Esophagus (tissue), 2 donors: ENCODE measurements around the gene CNIH1. TPM values are rescaled to one million over a fixed set of nuclear protein-coding genes. Genes with fewer than 3 reads are reported as not detected.
A peak's percentile ranks its signal among the peaks of the same experiment; 100 is the strongest.
"Not testable (repeated sequence)": the region's sequence is repeated elsewhere in the genome, so short reads cannot be mapped to it uniquely, and the experiment has no call there.

Source experiments
- H3K27ac ChIP-seq, 2 donors: one replicate each; pipeline ENCODE4 v1.5.1; 2013; ENCODE audit warnings: low read depth in 2 of 2, mild to moderate bottlenecking in 2 of 2, inconsistent platforms in 1 of 2, low read length in 1 of 2, moderate library complexity in 1 of 2
- H3K27me3 ChIP-seq, 2 donors: one replicate each; pipeline ENCODE4 v1.6.1; 2013; ENCODE audit warnings: low read length in 2 of 2, control low read depth in 1 of 2, mild to moderate bottlenecking in 1 of 2; ENCODE audit not compliant: insufficient read depth in 2 of 2, control insufficient read depth in 1 of 2
- H3K36me3 ChIP-seq, 2 donors: one replicate each; pipeline ENCODE4 v1.6.1; 2013; ENCODE audit warnings: low read length in 1 of 2; ENCODE audit not compliant: control insufficient read depth in 2 of 2, insufficient read depth in 2 of 2
- H3K4me1 ChIP-seq, 2 donors: one replicate each; pipeline ENCODE4 v1.6.1; 2013; ENCODE audit warnings: low read length in 1 of 2; ENCODE audit not compliant: control insufficient read depth in 2 of 2, insufficient read depth in 2 of 2
- H3K4me3 ChIP-seq, 2 donors: one replicate each; pipeline ENCODE4 v1.5.1; 2013; ENCODE audit warnings: low read length in 2 of 2, mild to moderate bottlenecking in 2 of 2, low read depth in 1 of 2, moderate library complexity in 1 of 2
- H3K9me3 ChIP-seq, 2 donors: one replicate each; pipeline ENCODE4 v1.6.1; 2013; ENCODE audit warnings: mild to moderate bottlenecking in 2 of 2, low read depth in 1 of 2, low read length in 1 of 2, moderate library complexity in 1 of 2; ENCODE audit not compliant: control insufficient read depth in 2 of 2, insufficient read depth in 1 of 2
- WGBS, 2 donors: extraction: QIAGEN DNeasy Blood & Tissue Kit; methylation state at CpG; one replicate each; pipeline ENCODE4 v1.1.7; 2013; 5-methylcytosine and 5-hydroxymethylcytosine counted together
- polyA plus RNA-seq, 2 donors: library from polyadenylated mRNA; stranded (reverse); fragments of 200-250 nt; gene quantifications; one replicate each; pipeline ENCODE4 v1.2.3, GENCODE V29; 2013
- donor health status: healthy with polysubstance abuse.
- donor health status: Bipolar disorder and iron deficiency.

The CNIH1 gene
- polyA plus RNA-seq, 2 donors = 41.6 to 91.4 TPM

DNA sequence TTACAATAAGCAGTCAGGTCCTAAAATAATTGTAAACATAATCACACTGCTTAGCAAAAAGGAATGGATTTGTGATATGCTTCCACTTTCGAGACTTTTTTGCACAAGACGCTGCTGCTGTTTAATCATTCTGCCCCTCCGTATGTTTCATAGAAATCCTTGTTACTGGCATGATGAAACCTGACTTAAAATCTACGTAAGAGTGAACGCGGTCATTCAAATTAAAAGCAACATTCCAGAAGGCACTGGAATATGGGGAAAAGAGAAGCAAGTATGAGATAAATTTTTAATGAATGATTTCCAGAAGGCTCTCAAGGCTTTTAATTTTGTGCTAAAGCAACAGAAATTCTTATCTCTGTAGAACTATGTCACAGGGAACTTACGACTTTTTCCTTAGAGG lies 1.1 kb downstream of the CNIH1 start:
- no peak overlapping the region for H3K27ac ChIP-seq
- H3K27me3 ChIP-seq = no peaks in the 10 kb centered on the region
- H3K36me3 ChIP-seq = no peaks in the 10 kb centered on the region
- H3K4me1 ChIP-seq = peaks cover 0 to 2% of the 10 kb centered on the region in 2 donors
- WGBS, 2 donors = 41 to 45% methylated on average over 7 of the region's 7 CpGs
- H3K4me3 ChIP-seq = peak overlapping the region; percentile 7 to 89
- H3K9me3 ChIP-seq = no peaks in the 10 kb centered on the region

- Histone ChIP-seq H3K9me3 (no peaks in the 10 kb centered on the region), H3K36me3 (no peaks in the 10 kb centered on the region), H3K27me3 (no peaks in the 10 kb centered on the region), H3K4me1 (no peaks in the 10 kb centered on the region), H3K27ac (no peak overlapping the region), H3K4me3 (no peak overlapping the region)
- 78 to 80% methylated on average over 4 of the region's 4 CpGs for WGBS, 2 donors
Observed at GRCh38 chr14:54438703-54439102, 2.5 kb downstream of the CNIH1 start.

DNA sequence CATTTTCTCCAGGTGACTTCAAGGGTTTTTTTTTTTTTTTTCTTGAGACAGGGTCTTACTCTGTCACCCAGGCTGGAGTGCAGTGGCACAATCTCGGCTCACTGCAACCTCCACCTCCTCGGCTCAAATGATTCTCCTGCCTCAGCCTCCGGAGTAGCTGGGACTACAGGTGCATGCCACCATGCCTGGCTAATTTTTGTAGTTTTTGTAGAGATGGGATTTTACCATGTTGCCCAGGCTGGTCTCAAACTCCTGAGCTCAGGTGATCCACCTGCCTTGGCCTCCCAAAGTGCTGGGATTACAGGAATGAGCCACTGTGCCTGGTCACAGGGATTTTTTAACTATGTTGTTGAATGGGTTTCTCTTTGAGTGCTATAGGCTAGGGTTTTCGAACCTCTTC lies 3.2 kb downstream of the CNIH1 start:
- H3K36me3 ChIP-seq, H3K4me3 ChIP-seq, H3K27ac ChIP-seq, H3K27me3 ChIP-seq, H3K4me1 ChIP-seq, H3K9me3 ChIP-seq: not testable (repeated sequence)
- 92 to 93% methylated on average over 4 of the region's 4 CpGs for WGBS, 2 donors

DNA sequence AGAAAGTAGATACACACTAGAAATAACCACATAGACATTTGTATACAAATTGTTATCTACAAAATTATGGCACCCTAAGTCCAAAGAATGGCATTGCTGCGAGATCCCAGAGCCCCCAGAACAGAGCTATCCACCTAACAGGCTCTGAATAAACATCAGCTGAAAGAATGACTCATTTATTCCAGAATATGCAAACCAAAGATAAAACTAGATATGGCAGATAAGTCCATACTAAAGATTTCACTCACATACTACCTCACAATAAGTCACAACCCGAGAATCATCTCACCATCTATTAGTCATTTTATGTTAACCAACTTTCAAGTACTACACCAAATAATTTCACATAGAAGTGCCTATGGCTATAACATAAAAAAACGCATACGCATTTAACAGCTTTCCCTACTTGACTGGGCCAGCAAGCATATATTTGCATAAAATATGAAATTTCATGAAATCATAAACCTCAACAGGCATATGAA lies 5.6 kb downstream of the CNIH1 start:
- no peak overlapping the region for H3K4me3 ChIP-seq
- no peaks in the 10 kb centered on the region for H3K27me3 ChIP-seq
- 73 to 78% methylated on average over 4 of the region's 4 CpGs for WGBS, 2 donors
- H3K9me3 ChIP-seq = no peaks in the 10 kb centered on the region
- H3K27ac ChIP-seq = no peak overlapping the region
- H3K4me1 ChIP-seq = no peaks in the 10 kb centered on the region
- H3K36me3 ChIP-seq = no peaks in the 10 kb centered on the region

DNA sequence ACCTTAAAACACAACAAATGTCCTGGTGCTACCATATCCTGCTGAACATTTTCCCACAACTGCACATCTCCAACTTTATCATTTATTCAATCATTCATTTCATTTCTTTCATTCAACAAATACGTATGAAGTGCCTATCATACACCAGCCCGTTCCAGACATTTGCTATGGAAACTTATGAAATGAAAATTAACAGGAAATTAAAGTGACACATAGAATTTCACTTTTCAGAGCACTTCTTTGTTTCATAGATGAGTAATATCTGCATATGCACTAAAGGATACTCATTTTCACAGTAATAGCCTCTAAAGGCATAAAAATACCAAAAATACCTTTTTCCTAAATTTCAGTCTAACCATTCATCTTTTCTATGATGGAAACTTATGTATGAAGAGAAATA lies 12.6 kb downstream of the CNIH1 start:
- no peaks in the 10 kb centered on the region for H3K9me3 ChIP-seq
- H3K36me3 ChIP-seq = peaks cover 0 to 12% of the 10 kb centered on the region in 2 donors
- WGBS, 2 donors = 85% methylated on average over 2 of the region's 2 CpGs
- H3K4me1 ChIP-seq = no peaks in the 10 kb centered on the region
- no peaks in the 10 kb centered on the region for H3K27me3 ChIP-seq
- no peak overlapping the region for H3K4me3 ChIP-seq
- no peak overlapping the region for H3K27ac ChIP-seq

- no peak overlapping the region for H3K4me3 ChIP-seq
- 73 to 75% methylated on average over 3 of the region's 3 CpGs for WGBS, 2 donors
- H3K27me3 ChIP-seq = no peaks in the 10 kb centered on the region
- no peaks in the 10 kb centered on the region for H3K9me3 ChIP-seq
- peaks cover 0 to 12% of the 10 kb centered on the region in 2 donors for H3K36me3 ChIP-seq
- no peaks in the 10 kb centered on the region for H3K4me1 ChIP-seq
- H3K27ac ChIP-seq = no peak overlapping the region
Observed at GRCh38 chr14:54427871-54428270, 13.3 kb downstream of the CNIH1 start.

DNA sequence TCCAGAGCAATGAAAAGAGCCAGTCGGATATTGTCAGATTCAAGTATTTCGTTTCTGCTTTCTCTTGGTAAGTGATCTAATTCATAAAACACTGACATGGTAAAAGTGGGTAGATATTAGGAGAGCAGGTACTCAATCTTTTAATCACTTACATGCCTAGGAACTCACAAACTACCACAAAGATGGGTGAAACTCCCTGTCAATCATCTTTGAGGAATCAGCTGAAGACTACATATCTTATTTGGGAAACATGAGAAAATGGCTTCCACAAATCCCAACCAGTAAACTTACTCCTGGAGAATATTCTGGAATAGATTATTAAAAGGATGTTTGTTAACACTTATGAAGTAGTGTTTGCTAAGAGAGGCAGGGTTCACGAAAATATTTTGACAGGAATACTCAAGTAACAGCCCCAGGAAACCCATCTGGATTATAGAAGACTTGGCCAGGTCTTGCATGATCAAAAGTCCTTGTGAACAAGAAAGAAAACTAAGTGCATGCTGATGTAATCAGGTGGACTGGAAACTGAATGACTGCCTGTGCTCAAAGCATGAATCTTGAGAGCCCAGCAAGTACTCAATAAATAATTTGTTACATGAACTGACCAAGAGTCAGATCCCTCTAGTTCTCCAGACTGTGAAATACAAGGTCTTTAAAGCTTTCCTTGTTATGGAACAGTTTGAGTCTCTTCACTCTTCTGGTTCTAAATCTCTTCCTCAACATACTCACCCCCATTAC lies 15.5 kb downstream of the CNIH1 start:
- Histone ChIP-seq H3K4me1 (no peaks in the 10 kb centered on the region), H3K36me3 (peaks cover 0 to 12% of the 10 kb centered on the region in 2 donors), H3K9me3 (no peaks in the 10 kb centered on the region), H3K27ac (no peak overlapping the region), H3K4me3 (no peak overlapping the region), H3K27me3 (no peaks in the 10 kb centered on the region)
- 84 to 90% methylated on average over 3 of the region's 3 CpGs for WGBS, 2 donors

DNA sequence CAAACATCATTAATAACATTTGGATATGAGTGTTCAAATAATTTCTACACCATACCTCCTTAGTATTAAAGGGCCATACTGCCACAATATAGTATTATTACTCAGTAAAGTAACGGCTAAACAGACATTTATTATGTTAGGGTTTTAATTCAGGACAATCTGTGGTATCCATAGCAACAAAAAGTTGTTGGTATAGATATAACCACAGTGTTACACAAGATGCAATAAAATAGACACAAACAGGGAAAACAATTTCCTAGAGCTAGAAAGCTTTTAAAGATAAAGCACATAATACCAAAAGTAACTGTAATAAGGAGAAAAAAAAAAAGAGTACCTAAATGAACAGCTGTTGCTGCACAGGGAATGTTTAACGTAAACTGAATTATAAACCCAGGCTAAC lies 16.1 kb downstream of the CNIH1 start:
- Histone ChIP-seq H3K27ac (no peak overlapping the region), H3K4me3 (no peak overlapping the region), H3K36me3 (peaks cover 0 to 12% of the 10 kb centered on the region in 2 donors), H3K27me3 (no peaks in the 10 kb centered on the region), H3K4me1 (no peaks in the 10 kb centered on the region), H3K9me3 (no peaks in the 10 kb centered on the region)
- WGBS, 2 donors = 72 to 92% methylated on average over 2 of the region's 2 CpGs

DNA sequence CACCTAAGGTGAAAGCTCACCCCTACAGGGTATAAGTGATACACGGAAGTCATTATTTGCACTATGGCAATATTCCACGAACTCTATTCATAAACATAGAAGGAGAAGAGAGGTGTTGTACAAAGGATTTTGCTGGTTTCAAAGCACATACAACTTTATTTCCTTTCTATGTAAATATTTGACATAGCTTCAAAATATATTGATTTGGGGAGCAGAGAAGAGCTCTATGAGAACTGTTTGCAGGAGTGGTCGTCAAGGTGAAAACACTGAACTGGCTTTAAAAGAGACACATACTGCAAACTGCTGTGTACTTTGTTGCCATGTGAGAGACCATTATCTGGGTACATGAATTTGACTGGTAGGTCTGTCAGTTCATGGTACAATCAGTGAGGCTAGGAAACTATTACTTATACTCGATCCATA lies 16.7 kb downstream of the CNIH1 start:
- 56 to 77% methylated on average over 4 of the region's 4 CpGs for WGBS, 2 donors
- no peaks in the 10 kb centered on the region for H3K27me3 ChIP-seq
- no peaks in the 10 kb centered on the region for H3K9me3 ChIP-seq
- no peak overlapping the region for H3K27ac ChIP-seq
- H3K4me1 ChIP-seq = no peaks in the 10 kb centered on the region
- no peak overlapping the region for H3K4me3 ChIP-seq
- H3K36me3 ChIP-seq = peaks cover 0 to 7% of the 10 kb centered on the region in 2 donors

- Histone ChIP-seq H3K27ac (no peak overlapping the region), H3K4me1 (no peaks in the 10 kb centered on the region), H3K9me3 (no peaks in the 10 kb centered on the region), H3K27me3 (no peaks in the 10 kb centered on the region), H3K4me3 (no peak overlapping the region), H3K36me3 (peaks cover 0 to 3% of the 10 kb centered on the region in 2 donors)
Observed at GRCh38 chr14:54423991-54424390, 17.2 kb downstream of the CNIH1 start.
